Iris pigment epithelial cell (primary cell): Measurements from ENCODE around the gene OR9G1.
"Not testable (repeated sequence)": the region's sequence is repeated elsewhere in the genome, so short reads cannot be mapped to it uniquely, and the experiment has no call there.

Experiments
- DNase-seq: peaks from one replicate; pipeline ENCODE4 v3.0.0-alpha.2; 2011; ENCODE audit warnings: low read depth

Gene OR9G1

GRCh38 chr11:56698795-56699194 lies at the start of gene OR9G1:
TSS of gene OR9G1 (plus strand) at chr11:56699095. CDS start at chr11:56700388, 1,293 bp downstream.
- no peak for DNase-seq

- no peak for DNase-seq
These were observed 39.1 kb upstream of the OR9G1 start for GRCh38 chr11:56659755-56660154.

GRCh38 chr11:56663386-56663785 lies 35.5 kb upstream of the OR9G1 start, which contains the start of gene OR5AR1:
TSS of gene OR5AR1 (plus strand) at chr11:56663686. CDS start at chr11:56663686, 0 bp downstream.
- no peak for DNase-seq

DNA sequence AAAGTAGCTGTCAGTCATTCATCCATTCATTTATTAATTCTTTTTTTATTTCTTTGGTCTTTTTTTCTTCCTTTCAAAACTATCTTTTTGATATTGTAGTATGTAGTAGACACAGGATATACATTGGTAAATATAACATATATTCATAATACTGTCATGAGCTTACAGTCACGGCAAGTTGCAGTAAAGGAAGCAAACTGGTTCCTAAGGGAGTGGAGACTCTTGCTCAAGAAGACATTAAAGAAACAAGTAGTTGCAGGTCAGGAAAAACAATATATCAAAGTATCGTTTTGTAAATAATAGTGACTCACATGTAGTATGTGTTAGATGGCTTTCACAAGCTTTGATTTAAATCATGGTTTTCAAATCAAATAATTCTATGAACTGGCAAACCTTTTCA lies 27.9 kb upstream of the OR9G1 start:
- DNase-seq, result no peak

GRCh38 chr11:56688554-56689100 lies 10.3 kb upstream of the OR9G1 start:
- DNase-seq, result no peak

GRCh38 chr11:56691179-56691578 lies 7.7 kb upstream of the OR9G1 start:
- DNase-seq, result not testable (repeated sequence)

DNA sequence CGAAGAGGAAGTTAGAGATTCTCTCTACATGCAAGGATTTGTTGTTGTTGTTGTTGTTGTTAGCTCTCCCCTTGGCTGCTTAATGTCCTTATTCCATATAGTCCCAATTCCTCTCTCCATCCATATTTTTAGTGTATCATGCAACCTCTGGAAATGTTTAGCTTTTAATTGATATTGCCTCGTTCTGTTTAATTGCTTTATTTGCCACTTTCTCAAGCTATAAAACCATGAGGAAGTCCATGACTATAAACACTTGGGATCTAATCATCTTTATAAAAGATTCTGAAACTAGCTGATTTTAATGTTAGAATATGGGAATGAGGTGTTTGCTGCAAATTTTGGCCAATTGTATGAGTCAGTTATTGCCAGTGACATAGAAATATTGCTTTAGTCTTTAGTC lies 5.5 kb upstream of the OR9G1 start:
- no peak for DNase-seq

- DNase-seq, result no peak
These were observed 1.5 kb downstream of the OR9G1 start for GRCh38 chr11:56700242-56700913.

- DNase-seq, result no peak
These were observed 2.1 kb downstream of the OR9G1 start for GRCh38 chr11:56700914-56701485.

GRCh38 chr11:56705784-56706396 lies 7.0 kb downstream of the OR9G1 start:
- DNase-seq, result no peak

DNA sequence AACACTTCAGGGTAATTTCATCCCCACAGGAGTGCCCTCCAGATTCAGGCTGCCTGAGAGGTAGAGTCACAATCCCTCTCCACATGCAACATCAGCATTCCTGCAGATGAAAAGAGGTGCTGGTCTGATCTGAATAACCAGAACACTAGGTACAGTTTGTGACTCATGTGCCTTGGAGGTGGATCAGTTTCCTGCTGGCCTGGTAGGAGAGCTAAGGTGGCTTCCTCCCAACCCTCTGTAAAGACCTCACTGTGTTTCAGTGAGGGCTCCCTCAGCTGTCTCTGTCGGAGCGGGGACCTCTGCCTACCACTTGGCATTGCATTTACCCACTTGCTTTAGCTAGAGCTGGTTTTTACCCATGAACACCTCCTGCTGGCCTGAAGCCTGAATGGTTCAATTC lies 7.6 kb downstream of the OR9G1 start:
- DNase-seq, result no peak

DNA sequence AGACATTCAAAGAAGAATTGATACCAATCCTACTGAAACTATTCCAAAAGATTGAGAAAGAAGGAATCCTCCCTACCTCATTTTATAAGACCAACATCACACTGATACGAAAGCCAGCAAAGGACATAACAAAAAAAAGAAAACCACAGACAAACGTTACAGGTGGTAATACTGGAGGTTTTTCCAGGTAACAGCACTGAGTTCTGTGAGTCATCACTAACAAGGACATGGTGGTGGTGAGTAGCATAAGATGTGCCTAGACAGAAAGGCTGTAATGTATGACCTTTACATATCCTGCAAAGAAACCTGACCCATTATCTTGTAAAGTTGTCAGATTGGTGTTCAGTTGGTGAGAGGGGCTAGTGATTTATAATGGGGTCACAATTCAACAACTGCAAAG lies 15.3 kb downstream of the OR9G1 start:
- DNase-seq, result no peak

DNA sequence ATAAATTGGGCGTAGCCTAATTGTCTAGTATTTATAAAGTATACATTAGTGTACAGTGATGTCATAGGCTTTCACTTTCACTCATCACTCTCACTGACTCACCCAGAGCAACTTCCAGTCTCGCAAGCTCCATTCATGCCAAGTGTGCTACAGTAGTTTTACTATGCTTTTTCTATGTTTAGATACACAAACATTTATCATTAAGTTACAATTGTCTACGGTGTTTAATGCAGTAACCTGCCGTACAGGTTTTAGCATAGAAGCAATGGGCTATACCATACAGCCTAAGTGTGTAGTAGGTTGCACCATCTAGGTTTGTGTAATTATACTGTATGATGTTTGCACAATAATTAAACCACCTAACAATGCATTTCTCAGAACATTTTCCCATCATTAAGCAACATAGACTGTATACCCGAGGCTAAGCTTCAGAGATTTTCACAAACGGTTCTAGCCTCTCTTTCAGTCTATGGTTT lies 17.5 kb downstream of the OR9G1 start:
- no peak for DNase-seq

- no peak for DNase-seq
These were observed 21.6 kb downstream of the OR9G1 start for GRCh38 chr11:56720513-56720912.

DNA sequence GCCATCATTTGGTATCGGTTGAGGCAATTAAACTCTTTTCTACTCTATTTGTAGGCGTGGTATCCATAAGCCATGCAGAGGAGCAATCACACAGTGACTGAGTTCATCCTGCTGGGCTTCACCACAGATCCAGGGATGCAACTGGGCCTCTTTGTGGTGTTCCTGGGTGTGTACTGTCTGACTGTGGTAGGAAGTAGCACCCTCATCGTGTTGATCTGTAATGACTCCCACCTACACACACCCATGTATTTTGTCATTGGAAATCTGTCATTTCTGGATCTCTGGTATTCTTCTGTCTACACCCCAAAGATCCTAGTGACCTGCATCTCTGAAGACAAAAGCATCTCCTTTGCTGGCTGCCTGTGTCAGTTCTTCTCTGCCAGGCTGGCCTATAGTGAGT lies 41.2 kb downstream of the OR9G1 start:
- no peak for DNase-seq

GRCh38 chr11:56740886-56741285 lies 42.0 kb downstream of the OR9G1 start:
- no peak for DNase-seq

DNA sequence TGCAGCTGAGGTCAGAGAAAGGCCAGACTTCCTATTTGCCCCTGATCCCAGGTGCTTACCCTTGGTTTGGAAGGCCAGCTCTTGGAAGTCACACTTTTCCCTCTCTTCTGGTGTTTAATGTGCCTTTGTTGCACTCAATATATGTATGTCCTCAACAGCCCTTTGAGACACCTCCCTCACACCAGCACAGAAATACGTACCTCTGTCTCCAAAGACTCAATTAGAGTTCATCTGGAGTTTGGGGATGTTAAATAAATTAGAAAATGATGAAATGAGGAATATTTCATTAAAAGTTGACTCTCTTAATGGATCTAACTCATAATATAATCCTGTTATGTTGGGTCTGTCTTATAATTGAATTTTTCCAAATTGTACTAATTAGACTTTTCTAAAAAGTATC lies 49.7 kb downstream of the OR9G1 start, which contains the start of gene OR9G4:
TSS of gene OR9G4 (minus strand) at position 101 of the 400 bp plus-strand sequence. CDS start 4,931 bp downstream, outside the sequence.
- DNase-seq, result no peak

DNA sequence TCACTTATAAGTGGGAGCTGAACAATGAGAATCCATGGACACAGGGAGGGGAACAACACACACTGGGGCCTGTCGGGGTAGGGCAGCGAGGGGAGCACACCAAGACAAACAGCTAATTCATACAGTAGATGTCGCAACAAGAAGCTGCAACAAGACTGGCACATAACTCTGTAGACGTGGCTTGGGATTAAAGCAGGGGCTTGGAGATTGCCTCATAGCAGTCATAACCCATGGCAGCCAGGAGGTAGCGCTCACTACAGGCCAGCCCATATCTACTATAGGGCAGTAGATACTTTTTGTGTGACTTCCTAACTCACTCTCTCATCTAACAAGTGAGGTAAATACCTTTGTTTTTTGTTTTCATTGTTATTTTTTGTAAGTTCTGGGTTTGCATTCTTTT lies 51.3 kb downstream of the OR9G1 start:
- DNase-seq, result no peak

DNA sequence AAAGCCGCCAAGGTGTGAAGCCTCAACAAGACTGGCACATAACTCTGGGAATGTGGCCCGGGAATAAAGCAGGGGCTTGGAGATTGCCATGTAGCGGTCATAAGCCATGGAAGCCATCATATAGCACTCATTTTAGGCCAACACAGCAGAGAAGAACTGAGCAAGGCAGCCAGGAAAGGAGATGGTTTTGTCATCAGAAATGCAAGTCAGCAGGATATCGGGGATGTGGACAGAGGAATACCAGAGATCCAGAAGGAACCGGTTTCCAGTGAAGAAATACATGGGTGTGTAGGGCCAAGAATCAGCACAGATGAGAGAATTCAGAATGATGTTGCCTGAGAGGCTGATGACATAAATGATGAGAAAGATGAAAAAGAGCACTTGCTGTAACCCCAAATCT lies 52.6 kb downstream of the OR9G1 start:
- DNase-seq, result no peak
